ENCODE measurements around the gene DIPK1A.

Gene DIPK1A

DNA sequence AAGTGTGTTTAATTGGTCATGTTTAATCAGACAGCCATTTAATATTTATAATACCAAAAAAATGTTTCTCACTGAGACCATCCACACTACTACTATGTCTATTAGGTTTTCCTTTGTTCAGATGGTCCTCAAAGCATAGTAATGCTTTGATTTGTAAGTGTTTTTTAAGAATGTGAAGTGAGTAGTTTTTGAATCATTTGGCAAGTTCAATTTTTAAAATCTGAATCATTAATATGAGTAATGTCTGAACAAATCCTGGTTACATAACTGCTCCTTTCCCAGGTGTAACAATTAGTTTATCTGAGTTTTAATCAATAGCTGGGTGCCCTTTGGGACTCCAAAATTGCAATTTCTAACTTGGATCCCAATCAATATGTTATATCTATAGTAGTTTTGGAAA lies 152.9 kb downstream of the DIPK1A start:
- Histone ChIP-seq H3K36me3 (ENCODE audit: insufficient read depth, insufficient read length, low read length) (no peaks in the 10 kb centered on the region), H3K9ac (ENCODE audit: insufficient read length, low read depth) (no peak overlapping the region), H3K4me3 (ENCODE audit: insufficient read length, low read depth) (no peak overlapping the region), H3K9me3 (ENCODE audit: insufficient read depth, low read length) (no peaks in the 10 kb centered on the region), H3K27me3 (ENCODE audit: insufficient read depth, insufficient read length) (no peaks in the 10 kb centered on the region), H3K4me1 (ENCODE audit: insufficient read depth, insufficient read length) (no peaks in the 10 kb centered on the region)
- no peak for DNase-seq (ENCODE audit: low read depth, low spot score)
- TF ChIP-seq SUZ12 (IDR thresholded peaks at IDR 0.05; ENCODE audit: extremely low read depth, insufficient read depth, insufficient read length) (no peak), ZNF274 (IDR thresholded peaks at IDR 0.05; ENCODE audit: low read depth, low read length) (no peak), YY1 (IDR thresholded peaks at IDR 0.05; ENCODE audit: insufficient read depth, insufficient read length) (no peak)

DNA sequence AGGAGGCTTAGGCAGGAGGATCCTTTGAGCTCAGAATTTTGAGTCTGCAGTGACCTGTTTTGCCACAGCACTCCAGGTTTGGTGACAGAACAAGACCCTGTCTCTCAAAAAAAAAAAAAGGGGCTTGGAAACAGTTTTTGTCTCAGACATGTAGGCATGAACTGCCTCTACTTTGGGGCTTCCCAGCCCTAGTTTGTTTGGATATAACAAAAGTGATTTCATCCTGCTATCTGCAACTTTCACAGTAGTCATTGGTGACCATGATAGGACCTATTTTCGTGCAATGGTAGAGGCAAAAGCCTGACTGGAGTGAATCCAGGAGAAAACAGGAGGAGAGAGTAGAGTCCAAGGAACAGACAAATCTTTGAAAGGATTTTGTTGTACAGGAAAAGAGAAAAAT lies 156.0 kb downstream of the DIPK1A start:
- Histone ChIP-seq H3K9ac (ENCODE audit: insufficient read length, low read depth) (no peak overlapping the region), H3K9me3 (ENCODE audit: insufficient read depth, low read length) (no peaks in the 10 kb centered on the region), H3K4me1 (ENCODE audit: insufficient read depth, insufficient read length) (no peaks in the 10 kb centered on the region), H3K27me3 (ENCODE audit: insufficient read depth, insufficient read length) (no peaks in the 10 kb centered on the region), H3K4me3 (ENCODE audit: insufficient read length, low read depth) (no peak overlapping the region), H3K36me3 (ENCODE audit: insufficient read depth, insufficient read length, low read length) (no peaks in the 10 kb centered on the region)
- DNase-seq (ENCODE audit: low read depth, low spot score), result no peak
- TF ChIP-seq SUZ12 (IDR thresholded peaks at IDR 0.05; ENCODE audit: extremely low read depth, insufficient read depth, insufficient read length) (no peak), YY1 (IDR thresholded peaks at IDR 0.05; ENCODE audit: insufficient read depth, insufficient read length) (no peak), ZNF274 (IDR thresholded peaks at IDR 0.05; ENCODE audit: low read depth, low read length) (no peak)

DNA sequence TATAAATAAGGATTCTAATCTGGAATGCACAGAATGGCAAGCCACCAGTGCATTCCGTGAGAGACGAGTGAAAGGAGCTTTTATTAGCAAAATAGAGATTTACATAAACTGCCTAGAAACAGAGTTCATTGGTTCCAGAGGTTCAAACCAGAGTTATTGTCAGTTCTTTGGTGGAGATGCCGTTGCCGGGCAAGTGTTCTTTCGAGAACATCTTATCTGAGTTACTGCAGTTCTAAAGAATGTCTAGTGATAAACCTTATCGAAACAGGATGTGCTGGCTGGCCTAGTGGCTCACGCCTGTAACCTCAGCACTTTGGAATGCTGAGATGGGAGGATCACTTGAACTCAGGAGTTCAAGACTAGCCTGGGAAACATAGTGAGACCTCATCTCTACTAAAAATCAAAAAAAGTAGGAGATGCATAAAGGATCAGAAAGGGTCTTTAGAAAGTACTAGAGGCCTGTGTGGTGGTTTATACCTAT lies 156.5 kb downstream of the DIPK1A start:
- H3K9ac ChIP-seq (ENCODE audit: insufficient read length, low read depth), result no peak overlapping the region
- no peaks in the 10 kb centered on the region for H3K27me3 ChIP-seq (ENCODE audit: insufficient read depth, insufficient read length)
- no peak for DNase-seq (ENCODE audit: low read depth, low spot score)
- H3K36me3 ChIP-seq (ENCODE audit: insufficient read depth, insufficient read length, low read length), result no peaks in the 10 kb centered on the region
- no peaks in the 10 kb centered on the region for H3K9me3 ChIP-seq (ENCODE audit: insufficient read depth, low read length)
- no peak for TF ChIP-seq SUZ12 (IDR thresholded peaks at IDR 0.05; ENCODE audit: extremely low read depth, insufficient read depth, insufficient read length)
- TF ChIP-seq ZNF274 (IDR thresholded peaks at IDR 0.05; ENCODE audit: low read depth, low read length), result no peak
- TF ChIP-seq YY1 (IDR thresholded peaks at IDR 0.05; ENCODE audit: insufficient read depth, insufficient read length), result no peak
- no peaks in the 10 kb centered on the region for H3K4me1 ChIP-seq (ENCODE audit: insufficient read depth, insufficient read length)
- H3K4me3 ChIP-seq (ENCODE audit: insufficient read length, low read depth), result no peak overlapping the region

DNA sequence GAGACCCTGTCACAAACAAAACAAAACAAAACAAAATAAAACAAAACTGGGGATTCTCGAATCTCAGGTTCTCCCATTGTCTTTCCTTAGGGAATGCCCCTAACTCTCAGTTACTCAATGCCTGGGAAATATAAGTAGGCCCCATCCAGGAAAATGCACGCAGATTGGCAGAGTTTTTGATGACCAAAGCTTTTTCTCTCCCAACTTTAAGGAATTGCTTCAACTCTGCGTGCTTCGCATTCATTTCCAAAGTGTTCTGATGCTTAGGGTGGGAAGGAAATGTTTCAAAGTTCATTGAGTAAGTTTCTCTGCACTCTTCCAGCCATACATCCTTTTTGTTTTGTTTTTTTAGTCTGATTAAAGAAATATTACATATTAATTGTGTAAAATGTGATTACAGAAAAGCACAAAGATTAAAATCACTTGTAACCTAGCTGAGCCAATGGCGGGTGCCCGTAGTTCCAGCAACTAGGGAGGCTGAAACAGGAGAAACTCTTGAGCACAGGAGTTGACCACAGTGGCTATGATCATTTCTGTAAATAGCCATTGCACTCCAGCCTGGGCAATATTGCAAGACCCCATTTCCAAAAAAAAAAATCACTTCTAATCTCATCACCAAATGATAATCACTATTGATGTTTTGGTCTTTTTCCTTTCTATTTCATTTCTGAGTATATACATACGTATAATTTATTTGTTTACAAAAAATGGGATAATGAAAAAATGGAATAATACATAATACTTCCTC lies 157.9 kb downstream of the DIPK1A start:
- no peak for DNase-seq (ENCODE audit: low read depth, low spot score)
- Histone ChIP-seq H3K4me3 (ENCODE audit: insufficient read length, low read depth) (no peak overlapping the region), H3K36me3 (ENCODE audit: insufficient read depth, insufficient read length, low read length) (no peaks in the 10 kb centered on the region), H3K9me3 (ENCODE audit: insufficient read depth, low read length) (no peaks in the 10 kb centered on the region), H3K9ac (ENCODE audit: insufficient read length, low read depth) (no peak overlapping the region), H3K27me3 (ENCODE audit: insufficient read depth, insufficient read length) (no peaks in the 10 kb centered on the region), H3K4me1 (ENCODE audit: insufficient read depth, insufficient read length) (no peaks in the 10 kb centered on the region)
- no peak for TF ChIP-seq SUZ12 (IDR thresholded peaks at IDR 0.05; ENCODE audit: extremely low read depth, insufficient read depth, insufficient read length)
- TF ChIP-seq YY1 (IDR thresholded peaks at IDR 0.05; ENCODE audit: insufficient read depth, insufficient read length), result no peak
- no peak for TF ChIP-seq ZNF274 (IDR thresholded peaks at IDR 0.05; ENCODE audit: low read depth, low read length)

DNA sequence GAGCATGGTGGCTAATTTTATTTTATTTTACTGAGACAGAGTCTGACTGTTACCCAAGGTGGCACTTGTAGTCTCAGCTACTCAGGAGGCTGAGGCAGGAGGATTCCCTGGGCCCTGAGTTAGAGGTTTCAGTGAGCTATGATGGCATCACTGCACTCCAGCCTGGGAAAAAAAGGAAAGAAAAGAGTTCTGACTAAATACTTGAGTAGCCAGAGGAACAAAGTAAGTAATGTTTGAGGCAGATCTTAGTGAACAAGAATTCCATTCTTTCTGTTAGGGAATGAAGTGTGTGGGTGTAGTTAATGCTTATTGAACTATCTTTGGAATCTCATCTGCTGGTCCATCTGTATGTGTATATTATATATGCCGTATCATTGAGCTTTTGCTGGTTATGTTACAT lies 163.3 kb downstream of the DIPK1A start:
- no peak for DNase-seq (ENCODE audit: low read depth, low spot score)
- H3K36me3 ChIP-seq (ENCODE audit: insufficient read depth, insufficient read length, low read length), result no peaks in the 10 kb centered on the region
- no peaks in the 10 kb centered on the region for H3K27me3 ChIP-seq (ENCODE audit: insufficient read depth, insufficient read length)
- H3K4me1 ChIP-seq (ENCODE audit: insufficient read depth, insufficient read length), result no peaks in the 10 kb centered on the region
- no peak for TF ChIP-seq ZNF274 (IDR thresholded peaks at IDR 0.05; ENCODE audit: low read depth, low read length)
- TF ChIP-seq SUZ12 (IDR thresholded peaks at IDR 0.05; ENCODE audit: extremely low read depth, insufficient read depth, insufficient read length), result no peak
- TF ChIP-seq YY1 (IDR thresholded peaks at IDR 0.05; ENCODE audit: insufficient read depth, insufficient read length), result no peak
- no peak overlapping the region for H3K4me3 ChIP-seq (ENCODE audit: insufficient read length, low read depth)
- no peak overlapping the region for H3K9ac ChIP-seq (ENCODE audit: insufficient read length, low read depth)
- no peaks in the 10 kb centered on the region for H3K9me3 ChIP-seq (ENCODE audit: insufficient read depth, low read length)

DNA sequence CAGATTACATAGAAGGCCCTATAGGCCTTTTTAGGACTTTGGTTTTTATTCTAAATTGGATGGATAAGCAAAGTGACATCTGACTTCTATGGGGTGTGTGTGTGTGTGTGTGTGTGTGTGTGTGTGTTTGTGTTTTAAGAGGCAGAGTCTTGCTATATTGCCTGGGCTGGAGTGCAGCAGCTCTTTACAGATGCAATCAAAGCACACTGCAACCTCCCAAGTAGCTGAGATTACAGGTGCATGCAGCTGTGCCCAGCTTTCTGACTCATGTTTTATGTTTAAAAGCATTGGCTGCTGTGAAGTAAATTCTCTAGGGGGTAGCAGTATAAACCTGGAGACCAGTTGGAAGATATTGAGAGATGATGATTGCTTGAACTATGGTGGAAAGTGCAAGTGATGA lies 164.0 kb downstream of the DIPK1A start:
- H3K9ac ChIP-seq (ENCODE audit: insufficient read length, low read depth), result no peak overlapping the region
- TF ChIP-seq ZNF274 (IDR thresholded peaks at IDR 0.05; ENCODE audit: low read depth, low read length) (no peak), YY1 (IDR thresholded peaks at IDR 0.05; ENCODE audit: insufficient read depth, insufficient read length) (no peak), SUZ12 (IDR thresholded peaks at IDR 0.05; ENCODE audit: extremely low read depth, insufficient read depth, insufficient read length) (no peak)
- H3K4me1 ChIP-seq (ENCODE audit: insufficient read depth, insufficient read length), result no peaks in the 10 kb centered on the region
- no peaks in the 10 kb centered on the region for H3K27me3 ChIP-seq (ENCODE audit: insufficient read depth, insufficient read length)
- H3K9me3 ChIP-seq (ENCODE audit: insufficient read depth, low read length), result no peaks in the 10 kb centered on the region
- DNase-seq (ENCODE audit: low read depth, low spot score), result no peak
- no peak overlapping the region for H3K4me3 ChIP-seq (ENCODE audit: insufficient read length, low read depth)
- no peaks in the 10 kb centered on the region for H3K36me3 ChIP-seq (ENCODE audit: insufficient read depth, insufficient read length, low read length)

DNA sequence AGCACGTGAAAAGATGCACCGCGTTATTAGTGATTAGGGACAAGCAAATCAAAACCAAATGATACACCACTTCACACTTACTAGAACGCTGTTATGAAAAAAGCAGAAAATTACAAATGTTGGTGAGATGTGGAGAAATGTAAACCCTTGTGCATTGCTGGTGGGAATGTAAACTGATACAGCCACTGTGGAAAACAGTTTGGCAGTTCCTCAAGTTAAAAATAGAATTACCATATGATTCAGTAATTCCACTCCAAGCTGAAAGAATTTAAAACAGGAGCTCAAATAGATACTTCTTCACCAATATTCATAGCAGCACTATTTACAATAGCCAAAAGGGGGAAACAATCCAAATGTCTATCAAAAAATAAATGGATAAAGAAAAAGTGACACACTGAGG lies 166.1 kb downstream of the DIPK1A start:
- DNase-seq (ENCODE audit: low read depth, low spot score), result no peak
- H3K4me1 ChIP-seq (ENCODE audit: insufficient read depth, insufficient read length), result no peaks in the 10 kb centered on the region
- no peak overlapping the region for H3K4me3 ChIP-seq (ENCODE audit: insufficient read length, low read depth)
- H3K9me3 ChIP-seq (ENCODE audit: insufficient read depth, low read length), result no peaks in the 10 kb centered on the region
- no peaks in the 10 kb centered on the region for H3K27me3 ChIP-seq (ENCODE audit: insufficient read depth, insufficient read length)
- TF ChIP-seq ZNF274 (IDR thresholded peaks at IDR 0.05; ENCODE audit: low read depth, low read length) (no peak), YY1 (IDR thresholded peaks at IDR 0.05; ENCODE audit: insufficient read depth, insufficient read length) (no peak), SUZ12 (IDR thresholded peaks at IDR 0.05; ENCODE audit: extremely low read depth, insufficient read depth, insufficient read length) (no peak)
- H3K9ac ChIP-seq (ENCODE audit: insufficient read length, low read depth), result no peak overlapping the region
- no peaks in the 10 kb centered on the region for H3K36me3 ChIP-seq (ENCODE audit: insufficient read depth, insufficient read length, low read length)
